OCI-LY7 (cell line): ENCODE measurements around the gene HRC.

Experiments
- CTCF ChIP-seq: fragments of 200-600 bp; sonication (generic); conservative IDR thresholded peaks from 2 replicates; pipeline ENCODE4 v1.5.1; 2014; ENCODE audit warnings: mild to moderate bottlenecking, antibody characterized with exemption, low read length, moderate library complexity, mixed read lengths
- EZH2phosphoT487 ChIP-seq: fragments of 200-600 bp; sonication (generic); IDR thresholded peaks from 2 replicates; pipeline ENCODE4 v1.6.1; 2018; ENCODE audit warnings: low read depth, borderline replicate concordance, mild to moderate bottlenecking, mixed run types, antibody characterized with exemption, low read length, moderate library complexity, mixed read lengths

- TF ChIP-seq CTCF (no peak), EZH2phosphoT487 (no peak)
Measured at GRCh38 chr19:49128545-49129237, 26.5 kb downstream of the HRC start.
